CD4-positive, alpha-beta T cell treated with Interferon alpha-2 for 1 hour (primary cell): ENCODE measurements around the gene ZXDB.
"Not testable (repeated sequence)": the region's sequence is repeated elsewhere in the genome, so short reads cannot be mapped to it uniquely, and the experiment has no call there.

Experiments used
- DNase-seq, 2 donors: peaks; one replicate each; pipeline ENCODE4 v3.0.0-alpha.2; 2020 to 2022

The ZXDB gene

DNA sequence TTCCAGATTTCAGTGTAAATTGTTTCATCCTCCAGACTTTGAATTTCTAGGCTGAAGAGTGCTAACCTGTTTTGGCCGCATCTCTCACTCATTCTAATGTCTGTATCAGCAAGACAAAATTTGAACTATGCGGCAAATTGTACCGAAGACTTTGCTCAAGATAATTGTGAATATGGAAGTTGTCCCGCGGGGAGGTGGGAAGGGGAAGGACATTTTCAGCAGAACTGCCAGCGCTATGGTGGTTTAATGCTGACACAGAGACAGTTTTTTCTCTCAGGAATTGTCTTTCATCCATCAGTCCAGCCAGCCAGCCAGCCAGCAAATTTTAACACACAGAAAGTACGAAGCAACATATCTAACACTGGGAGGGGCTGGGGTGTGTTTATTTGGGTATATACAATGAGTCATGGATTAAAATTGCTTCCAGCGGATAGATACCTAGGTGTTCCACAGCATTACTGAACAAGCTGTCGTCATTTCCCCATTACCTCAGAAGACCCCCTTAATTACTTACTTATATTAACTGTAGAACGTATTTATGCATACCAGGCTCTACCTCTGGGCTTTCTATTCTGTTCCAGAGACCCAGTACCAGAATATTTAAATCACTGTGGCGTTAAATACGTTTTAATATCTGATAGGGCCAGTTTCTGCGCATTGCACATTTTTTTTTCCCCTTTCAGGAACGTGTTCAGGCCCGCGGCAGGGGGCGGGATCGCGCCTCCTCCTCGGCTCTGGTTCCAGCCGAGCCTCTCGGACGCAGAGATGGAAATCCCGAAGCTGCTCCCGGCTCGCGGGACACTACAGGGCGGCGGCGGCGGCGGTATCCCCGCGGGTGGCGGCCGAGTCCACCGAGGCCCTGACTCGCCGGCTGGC is at the start of gene ZXDB:
TSS of gene ZXDB (plus strand) at position 728 of the 876 bp plus-strand sequence. CDS start at position 766, 38 bp downstream.
- DNase-seq, result peak in 1 of 2 donors; percentile 51

DNA sequence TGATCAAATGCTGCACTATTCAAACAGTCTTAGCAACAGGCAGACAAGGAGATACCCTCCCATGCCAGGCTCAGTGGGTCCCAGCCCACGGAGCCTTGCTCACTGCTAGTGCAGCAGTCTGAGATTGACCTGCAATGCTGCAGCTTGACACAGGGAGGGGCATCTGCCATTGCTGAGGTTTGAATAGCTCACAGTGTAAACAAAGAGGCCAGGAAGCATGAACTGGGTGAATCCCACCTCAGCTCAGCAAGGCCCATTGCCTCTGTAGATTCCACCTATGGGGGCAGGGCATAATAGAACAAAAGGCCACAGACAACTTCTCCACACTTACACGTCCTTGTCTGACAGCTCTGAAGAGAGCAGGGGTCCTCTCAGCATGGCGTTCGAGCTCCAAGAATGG is 26.6 kb upstream of the ZXDB start:
- DNase-seq, result no peak

DNA sequence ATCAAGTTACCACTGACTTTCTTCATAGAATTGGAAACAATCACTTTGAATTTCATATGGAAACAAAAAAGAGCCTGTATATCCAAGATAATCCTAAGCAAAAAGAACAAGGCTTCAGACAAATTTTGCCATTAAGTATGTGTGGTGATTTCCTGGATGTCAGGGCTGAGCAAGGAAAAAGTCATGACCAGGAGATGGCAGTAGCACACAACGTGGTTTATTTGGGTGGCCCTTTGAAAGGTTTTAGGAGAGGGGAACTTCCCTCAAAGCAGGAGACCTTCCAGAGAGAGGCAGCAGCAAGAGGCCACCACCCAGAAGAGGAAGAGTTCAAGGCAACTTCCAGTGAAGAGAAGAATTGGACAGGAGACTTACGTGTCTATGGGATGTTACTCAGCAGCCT is 18.1 kb upstream of the ZXDB start:
- peak in 1 of 2 donors; percentile 33 for DNase-seq

DNA sequence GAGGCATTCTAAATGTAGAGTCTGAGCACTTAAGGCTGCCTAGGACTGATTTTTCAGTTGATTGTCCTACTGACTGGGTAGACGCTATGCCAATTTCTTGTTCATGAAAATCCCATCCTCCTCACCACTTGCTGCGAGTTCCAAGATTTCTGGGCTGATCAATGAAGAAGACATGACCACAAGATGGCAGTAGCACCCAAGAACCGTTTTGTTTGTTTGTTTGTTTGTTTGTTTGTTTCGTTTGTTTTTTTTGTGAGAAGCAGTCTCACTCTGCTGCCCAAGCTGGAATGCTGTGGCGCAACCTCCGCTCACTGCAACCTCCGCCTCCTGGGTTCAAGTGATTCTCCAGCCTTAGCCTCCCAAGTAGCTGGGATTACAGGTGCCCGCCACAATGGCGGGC is 8.9 kb upstream of the ZXDB start:
- not testable (repeated sequence) for DNase-seq

DNA sequence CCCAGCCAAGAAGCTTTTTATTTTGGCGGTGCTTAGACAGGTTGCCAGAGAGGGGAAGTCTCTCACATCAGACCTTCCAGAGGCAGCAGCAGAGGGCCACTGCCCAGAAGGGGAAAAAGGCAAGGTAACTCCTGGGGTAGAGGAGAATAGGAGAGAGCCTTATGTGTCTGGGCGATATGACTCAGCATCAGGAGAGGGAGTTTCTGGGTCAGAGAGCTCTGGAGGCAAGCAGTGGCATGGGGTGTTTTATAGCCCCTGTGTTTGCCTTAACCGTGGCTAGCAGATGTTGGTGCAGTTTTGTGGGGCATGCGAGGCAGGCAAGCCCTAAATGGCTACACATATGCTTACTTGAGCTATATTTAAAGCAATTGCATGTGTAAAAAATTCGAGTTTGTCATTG is 8.3 kb upstream of the ZXDB start:
- no peak for DNase-seq

DNA sequence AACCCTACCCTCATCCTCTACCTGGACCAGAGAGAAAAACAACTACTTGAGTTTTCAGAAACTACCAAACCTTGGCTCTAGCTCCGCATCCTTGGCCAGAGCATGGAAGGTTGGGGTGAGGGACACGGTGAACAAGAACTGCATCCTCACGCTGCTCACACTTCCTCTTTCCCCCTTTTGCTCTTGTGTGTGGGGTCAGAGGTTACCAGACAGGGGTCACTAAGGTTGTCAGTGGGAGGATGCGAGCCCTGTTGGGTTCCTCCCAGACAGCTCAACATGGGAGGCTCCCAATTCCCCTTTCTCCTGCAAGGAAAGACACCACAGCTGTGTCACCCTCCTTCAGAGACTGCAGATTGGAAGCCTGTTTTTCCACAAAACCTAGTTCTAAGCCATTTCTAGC is 5.5 kb upstream of the ZXDB start:
- no peak for DNase-seq

DNA sequence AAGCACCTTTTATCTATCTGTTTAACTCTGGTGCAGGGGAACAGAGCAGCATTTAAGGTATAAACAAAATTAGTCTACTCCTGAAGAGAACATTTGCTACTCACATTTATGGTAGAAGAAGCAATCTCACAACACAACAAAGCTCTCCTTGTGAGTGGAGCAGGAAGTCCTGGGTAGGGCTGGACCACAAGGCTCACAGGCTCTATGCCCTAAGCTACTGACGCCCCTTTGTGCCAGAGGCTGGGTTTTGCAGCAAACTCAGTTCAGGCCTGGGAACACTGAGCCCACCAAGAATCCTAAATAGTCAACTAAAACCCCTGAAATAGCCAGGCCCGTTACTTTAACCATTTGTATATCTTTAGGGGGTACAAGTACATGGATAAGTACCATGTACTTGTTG is 4.7 kb upstream of the ZXDB start:
- DNase-seq, result no peak

DNA sequence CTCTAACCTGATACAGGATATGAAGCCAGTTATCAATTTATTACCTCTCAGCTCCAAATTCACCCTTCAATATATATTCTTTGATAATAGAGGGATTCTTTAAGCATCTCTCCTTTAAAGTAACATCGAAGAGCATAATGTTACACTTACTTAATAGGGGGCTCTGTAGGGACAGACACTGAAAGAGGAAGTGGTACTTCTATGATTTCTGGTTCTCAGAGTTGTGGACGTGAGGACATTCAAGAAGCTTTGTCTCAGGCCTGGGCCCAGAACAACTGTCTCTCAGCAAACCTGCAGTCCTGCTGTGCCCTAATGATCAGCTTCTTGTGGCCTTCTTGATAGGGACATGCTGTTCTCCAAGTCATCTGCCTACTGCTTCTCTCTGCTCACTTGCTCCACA is 4.2 kb upstream of the ZXDB start:
- DNase-seq, result no peak

DNA sequence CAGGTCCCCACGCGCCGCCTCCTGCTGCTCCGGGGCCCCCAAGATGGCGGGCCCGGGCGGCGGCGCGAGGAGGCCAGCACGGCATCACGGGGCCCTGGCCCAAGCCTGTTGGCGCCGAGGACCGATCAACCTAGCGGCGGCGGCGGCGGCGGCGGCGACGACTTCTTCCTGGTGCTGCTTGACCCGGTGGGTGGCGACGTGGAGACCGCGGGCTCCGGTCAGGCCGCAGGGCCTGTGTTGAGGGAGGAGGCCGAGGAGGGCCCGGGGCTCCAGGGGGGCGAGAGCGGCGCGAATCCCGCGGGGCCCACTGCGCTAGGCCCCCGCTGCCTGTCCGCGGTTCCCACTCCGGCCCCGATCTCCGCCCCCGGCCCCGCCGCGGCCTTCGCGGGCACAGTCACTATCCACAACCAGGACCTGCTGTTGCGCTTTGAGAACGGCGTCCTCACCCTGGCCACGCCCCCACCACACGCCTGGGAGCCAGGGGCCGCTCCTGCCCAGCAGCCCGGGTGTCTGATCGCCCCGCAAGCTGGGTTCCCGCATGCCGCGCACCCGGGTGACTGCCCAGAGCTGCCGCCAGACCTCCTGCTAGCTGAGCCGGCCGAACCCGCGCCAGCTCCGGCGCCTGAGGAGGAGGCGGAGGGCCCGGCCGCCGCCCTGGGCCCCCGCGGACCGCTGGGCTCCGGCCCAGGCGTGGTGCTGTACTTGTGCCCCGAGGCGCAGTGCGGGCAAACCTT is 516 bp downstream of the ZXDB start:
- peak; percentile 18 to 47 for DNase-seq

DNA sequence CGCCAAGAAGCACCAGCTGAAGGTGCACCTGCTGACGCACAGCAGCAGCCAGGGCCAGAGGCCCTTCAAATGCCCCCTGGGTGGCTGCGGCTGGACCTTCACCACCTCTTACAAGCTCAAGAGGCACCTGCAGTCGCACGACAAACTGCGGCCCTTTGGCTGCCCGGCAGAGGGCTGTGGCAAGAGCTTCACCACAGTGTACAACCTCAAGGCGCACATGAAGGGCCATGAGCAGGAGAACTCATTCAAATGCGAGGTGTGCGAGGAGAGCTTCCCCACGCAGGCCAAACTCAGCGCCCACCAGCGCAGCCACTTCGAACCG is 1.0 kb downstream of the ZXDB start:
- peak; percentile 27 to 28 for DNase-seq

DNA sequence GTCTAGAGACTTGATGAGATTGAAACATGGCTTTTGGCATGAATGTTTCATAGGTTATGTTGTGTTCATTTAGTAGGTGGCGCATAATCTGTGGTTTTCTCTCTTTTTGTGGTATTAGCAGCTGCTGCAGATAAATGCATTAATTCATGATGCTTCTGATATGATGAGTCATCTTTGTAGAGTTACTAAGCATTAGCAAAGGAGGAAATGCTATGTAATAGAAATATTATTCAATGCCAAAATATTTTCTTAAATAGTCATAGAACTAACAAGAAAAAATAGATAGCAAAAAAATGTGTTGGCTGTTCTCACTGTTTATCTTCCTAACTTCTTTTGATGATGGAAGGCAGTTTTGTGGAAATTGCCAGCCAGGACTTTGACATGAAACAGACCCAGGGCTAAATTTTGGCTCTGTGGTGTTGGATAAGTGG is 3.6 kb downstream of the ZXDB start:
- peak in 1 of 2 donors; percentile 38 for DNase-seq

DNA sequence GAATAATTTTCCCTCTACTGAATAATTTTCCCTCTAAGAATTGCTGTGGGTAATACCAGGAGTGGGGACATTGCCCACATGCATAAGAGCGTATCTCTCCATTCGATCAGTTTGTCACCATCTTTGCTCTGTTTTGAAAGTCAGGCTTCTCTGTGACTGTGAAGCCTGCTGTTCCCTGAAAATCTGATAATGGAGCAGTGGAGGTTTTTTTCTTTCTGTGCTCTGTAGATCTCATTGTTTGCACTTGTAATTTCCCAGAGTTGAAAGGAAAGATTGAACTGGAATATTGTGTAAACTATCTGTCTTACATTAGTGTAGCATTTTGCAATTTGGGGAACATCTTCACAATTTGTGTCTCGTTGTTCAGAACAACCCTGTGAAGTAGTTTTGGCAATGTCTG is 4.3 kb downstream of the ZXDB start:
- no peak for DNase-seq

DNA sequence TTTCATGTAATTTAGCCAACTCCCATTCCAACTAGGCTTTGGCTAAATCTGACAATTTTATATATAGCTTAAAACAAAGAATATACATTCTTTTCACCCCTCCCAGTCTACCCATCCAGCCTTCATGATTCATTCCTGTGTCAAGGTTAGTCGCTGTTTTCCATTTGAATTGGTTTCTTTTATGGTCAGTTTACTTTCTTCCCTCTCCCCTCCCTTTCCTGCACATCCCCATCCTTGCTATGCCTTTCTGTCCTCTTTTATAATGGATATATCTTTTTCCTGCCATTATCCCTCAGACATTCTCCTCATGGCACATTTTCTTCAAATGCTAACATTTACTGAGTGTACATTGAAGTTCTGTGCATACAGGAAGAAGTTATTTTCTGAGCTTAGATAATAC is 4.7 kb downstream of the ZXDB start:
- no peak for DNase-seq

DNA sequence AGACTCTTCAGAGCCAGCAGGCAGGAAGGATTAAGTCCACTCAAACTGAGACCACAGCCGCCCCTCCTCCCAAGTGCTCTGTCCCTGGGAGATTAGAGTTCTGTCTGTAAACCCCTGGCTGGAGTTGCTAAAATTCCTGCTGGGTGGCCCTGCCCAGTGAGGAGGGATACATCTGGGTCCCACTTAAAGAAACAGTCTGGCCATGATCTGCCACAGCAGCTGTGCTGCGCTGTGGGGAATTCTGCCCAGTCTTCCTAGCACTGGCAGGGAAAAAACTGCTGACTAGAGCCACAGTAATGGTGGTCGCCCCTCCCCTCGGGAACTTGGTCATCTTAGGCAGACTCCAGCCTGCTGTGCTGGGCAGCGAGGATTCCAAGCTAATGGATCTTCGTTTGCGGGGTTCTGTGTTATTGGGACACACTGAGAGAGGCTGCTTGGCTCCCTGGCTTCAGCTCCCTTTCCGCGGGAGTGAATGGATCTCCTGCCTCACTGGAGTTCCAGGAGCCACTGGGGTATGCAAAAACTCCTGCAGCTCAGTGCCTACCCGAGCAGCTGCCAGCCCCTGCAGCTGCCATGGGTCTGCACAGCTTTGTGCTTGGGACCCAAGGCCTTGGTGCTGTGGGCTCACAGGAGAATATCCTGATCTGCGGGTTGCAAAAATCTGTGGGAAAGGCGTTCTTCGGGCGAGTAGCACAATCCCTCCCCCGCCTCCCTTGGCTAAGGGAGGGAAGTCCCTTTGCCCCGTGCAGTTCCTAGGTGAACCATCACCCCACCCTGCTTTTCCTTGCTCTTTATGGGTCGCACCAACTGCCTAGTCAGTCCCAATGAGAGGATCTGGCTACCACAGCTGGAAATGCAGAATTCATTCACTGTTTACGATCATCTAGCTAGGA is 15.7 kb downstream of the ZXDB start:
- no peak for DNase-seq

DNA sequence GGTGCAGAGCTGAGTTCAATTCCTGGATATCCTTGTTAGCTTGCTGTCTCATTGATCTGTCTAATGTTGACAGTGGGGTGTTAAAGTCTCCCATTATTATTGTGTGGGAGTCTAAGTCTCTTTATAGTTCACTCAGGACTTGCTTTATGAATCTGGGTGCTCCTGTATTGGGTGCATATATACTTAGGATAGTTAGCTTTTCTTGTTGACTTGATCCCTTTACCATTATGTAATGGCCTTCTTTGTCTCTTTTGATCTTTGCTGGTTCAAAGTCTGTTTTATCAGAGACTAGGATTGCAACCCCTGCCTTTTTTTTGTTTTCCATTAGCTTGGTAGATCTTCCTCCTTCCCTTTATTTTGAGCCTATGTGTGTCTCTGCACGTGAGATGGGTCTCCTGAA is 21.5 kb downstream of the ZXDB start:
- not testable (repeated sequence) for DNase-seq

DNA sequence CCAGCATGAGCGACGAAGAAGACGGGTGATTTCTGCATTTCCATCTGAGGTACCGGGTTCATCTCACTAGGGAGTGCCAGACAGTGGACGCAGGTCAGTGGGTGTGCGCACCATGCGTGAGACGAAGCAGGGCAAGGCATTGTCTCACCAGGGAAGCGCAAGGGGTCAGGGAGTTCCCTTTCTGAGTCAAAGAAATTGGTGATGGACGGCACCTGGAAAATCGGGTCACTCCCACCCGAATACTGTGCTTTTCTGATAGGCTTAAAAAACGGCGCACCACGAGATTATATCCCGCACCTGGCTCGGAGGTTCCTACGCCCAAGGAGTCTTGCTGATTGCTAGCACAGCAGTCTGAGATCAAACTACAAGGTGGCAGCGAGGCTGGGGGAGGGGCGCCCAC is 37.6 kb downstream of the ZXDB start:
- not testable (repeated sequence) for DNase-seq

DNA sequence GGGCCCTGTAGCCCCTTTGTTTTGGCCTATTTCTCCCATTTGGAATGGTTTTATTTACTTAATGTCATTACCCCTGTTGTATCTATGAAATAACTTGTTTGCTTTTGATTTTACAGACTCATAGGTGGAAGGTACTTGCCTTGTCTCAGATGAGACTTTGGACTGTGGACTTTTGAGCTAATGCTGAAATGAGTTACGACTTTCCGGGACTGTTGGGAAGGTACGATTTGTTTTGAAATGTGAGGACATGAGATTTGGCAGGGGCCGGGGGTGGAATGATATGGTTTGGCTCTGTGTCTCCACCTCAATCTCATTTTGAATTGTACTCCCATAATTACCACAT is 48.8 kb downstream of the ZXDB start:
- DNase-seq, result no peak

DNA sequence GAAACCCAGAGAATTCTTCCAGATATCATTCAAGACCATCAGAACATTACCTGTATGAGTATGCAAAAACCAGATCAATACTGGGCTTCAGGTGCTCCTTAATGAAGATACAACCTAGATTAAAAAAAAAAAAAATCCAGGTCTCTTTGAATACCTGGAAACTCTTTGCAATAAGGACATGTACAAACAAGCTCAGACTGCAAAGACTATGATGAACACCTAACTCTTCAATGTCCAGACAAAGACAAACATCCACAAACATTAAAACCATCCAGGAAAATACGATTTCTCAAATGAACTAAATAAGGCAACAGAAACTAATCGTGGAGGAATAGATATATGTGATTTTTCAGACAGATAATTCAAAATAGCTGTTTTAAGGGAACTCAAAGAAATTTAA is 49.5 kb downstream of the ZXDB start:
- DNase-seq, result no peak

DNA sequence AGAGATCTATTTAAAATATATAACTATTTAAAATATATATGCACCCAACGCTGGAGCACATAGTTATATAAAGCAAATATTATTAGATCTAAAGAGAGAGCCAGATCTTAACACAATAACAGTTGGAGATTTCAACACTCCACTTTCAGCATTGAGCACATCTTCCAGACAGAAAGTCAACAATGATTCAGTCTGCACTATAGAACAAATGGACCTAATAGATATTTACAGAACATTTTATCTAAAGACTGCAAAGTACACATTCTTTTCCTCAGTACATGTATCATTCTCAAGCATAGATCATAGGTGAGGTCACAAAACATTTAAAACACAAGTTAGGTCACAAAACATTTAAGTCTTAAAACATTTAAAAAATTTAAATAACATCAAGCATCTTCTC is 51.9 kb downstream of the ZXDB start:
- DNase-seq, result no peak

DNA sequence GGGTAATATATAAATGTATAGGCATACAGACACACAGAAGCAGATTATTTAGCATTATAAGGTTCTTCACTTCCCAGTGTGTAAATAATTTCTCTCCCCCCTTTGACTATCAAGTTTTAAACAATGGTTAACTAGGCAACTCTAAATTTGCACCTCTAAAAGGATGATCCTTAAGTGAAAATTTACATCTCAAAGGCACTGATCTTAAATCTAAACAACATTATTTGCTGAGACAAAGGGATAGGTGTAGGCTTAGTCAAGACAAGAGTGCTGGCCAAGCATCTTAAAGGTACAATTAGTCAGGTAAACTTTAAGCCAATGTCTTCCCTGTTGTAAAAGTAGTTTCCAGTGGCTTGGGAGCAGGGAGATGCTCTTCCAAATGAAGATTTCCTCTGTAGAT is 55.2 kb downstream of the ZXDB start:
- no peak for DNase-seq
